T follicular helper cell (primary cell): ENCODE data around the gene ITGA8.
"Not testable (repeated sequence)": the region's sequence is repeated elsewhere in the genome, so short reads cannot be mapped to it uniquely, and the experiment has no call there.

Experiments
- DNase-seq: peaks from one replicate; pipeline ENCODE4 v3.0.0-alpha.2; 2020; ENCODE audit warnings: low read depth

Gene ITGA8

DNA sequence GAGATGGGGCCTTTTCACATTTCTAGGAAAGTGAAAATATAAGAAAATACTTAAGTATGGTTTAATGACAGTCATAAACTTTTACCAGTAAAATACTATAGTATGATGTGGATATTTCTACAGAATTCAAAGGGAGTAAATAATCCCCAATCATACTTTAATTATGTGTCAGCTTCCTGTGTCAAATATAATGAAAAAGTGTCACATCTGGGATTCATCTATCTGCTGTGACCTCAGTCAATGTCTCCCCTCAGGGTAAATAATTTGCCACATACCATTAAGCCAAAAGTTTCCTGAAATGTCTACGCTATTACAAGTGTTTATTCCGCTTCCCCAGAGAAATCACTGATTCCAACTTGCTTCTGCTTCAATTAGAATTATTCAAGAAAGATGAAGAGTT, 110.5 kb downstream of the ITGA8 start:
- DNase-seq = no peak

DNA sequence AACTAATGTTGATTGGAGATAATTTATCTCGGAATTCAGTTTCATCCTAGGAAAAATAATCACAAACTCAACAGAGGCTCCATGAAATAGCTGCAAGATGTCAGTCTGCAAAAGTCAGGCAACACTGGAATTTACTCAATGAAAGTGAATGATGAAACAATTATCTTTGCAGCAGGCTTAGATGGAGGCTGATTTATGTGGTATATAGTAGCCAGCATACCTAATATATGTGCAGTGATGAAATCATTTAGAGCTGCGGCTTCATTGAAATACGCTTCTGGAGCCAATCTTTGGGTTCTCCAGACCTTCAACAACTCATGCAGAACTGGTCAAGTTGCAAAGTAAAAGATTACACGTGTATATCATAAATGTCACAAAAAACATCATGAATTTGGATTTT, 113.3 kb downstream of the ITGA8 start:
- no peak for DNase-seq

DNA sequence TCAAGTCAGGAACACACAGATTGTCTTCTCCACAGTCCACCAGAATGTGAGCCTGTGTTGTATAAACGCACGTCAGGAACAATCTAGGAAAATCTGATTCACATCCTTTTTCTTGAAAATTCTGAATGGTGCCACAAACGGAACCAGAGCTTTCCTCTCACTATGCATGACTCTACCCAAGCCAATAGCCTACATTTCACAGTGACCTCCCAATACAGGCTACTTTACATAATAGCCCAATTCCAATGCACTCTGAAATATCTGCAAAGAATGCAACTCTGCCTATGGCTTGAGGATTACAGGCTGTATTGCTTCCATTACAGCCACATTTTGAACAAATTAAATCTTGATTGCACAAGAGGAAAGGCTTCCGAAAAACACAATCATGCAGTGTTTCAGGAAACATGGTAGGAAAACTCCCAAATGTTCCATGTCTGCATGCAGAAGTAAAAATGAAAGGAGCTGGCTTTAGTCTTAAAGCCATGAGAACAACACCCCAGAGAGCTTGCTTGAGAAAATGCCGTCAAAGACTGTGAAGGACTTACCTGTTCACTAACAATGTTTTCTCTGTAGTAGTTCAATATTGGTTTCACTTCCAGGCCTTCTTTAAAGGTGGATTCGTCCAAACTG, 113.9 kb downstream of the ITGA8 start:
- DNase-seq = no peak

DNA sequence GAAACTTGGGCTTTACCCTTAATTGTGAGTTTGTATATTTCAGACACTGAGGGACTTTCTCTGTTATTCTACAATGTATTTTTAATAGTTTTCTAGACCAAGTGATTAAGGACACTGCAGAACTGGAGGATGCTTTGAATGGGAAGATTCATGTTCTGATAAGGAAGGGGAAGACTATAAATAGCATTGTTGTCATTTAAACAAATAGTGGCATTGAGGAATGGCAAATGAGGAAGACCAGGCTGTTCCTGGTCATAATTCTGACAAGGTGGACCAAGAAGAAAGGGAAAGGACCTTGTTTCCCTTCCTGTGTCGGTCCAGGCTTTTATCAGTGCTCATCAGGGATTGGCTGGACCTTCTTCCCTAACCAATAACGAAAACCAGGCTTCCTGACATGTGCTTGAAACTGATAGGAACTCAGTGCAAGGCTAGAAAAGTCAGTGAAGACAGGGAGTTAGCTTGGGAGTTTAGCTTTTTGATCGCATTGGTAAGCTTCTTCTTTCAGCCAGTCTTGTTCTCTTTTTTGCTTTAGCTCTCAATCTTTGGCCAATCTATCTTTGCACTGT, 116.2 kb downstream of the ITGA8 start:
- no peak for DNase-seq

DNA sequence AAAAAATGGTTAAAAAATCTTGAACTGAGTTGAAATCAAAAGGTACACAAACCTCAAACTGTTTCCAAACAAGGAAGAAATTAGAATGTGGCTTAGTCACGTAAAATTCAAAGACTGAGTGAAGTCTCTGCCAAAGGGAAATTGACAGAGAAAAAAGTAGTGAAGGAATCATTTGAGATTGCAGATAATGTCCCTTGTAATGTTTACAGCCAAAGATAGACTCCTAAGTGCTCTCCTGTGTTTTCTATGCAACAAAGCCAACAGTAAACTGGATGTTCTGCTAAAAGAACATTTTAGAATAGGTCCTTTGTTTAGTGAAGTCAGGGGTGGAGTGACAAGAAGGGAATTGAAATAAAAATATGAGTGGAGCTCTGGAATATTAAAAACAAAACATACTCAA, 117.9 kb downstream of the ITGA8 start:
- DNase-seq = no peak

DNA sequence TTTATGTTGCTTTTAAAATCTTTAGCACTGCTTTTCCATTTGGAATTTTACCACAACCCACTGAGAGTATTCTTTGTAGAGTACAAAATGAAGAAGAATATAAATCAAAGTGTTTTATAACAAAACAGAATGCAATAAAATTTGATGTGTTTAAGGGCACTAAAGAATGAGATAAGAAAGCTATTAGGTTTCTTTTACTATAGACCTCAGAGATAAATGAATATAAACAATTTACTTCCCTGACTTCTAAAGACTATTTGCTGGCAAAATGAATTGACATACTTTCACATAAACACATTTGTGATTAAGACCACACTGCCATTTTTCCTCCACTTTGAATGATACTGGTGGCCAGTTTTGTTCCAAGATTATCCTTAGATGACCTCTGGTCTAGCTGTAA, 124.5 kb downstream of the ITGA8 start:
- no peak for DNase-seq

DNA sequence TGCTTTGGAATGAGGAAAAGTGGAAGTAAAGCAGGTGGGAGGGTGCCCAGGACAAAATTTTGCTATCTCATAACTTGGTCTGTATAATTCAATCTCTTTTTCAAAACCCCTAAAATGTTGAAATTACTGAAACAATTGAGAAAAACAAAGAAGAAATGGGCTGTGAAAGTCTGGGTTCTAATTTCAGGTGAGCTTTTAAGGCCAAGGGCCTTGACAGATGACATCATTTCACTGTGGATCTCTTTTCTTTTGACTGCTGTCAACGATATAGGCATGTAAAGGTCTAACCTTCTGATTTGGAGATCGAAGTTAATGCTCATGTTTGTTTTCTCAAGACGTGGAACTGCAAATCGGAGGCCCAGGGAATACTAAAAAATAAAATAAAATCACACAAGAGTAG, 127.8 kb downstream of the ITGA8 start:
- no peak for DNase-seq

DNA sequence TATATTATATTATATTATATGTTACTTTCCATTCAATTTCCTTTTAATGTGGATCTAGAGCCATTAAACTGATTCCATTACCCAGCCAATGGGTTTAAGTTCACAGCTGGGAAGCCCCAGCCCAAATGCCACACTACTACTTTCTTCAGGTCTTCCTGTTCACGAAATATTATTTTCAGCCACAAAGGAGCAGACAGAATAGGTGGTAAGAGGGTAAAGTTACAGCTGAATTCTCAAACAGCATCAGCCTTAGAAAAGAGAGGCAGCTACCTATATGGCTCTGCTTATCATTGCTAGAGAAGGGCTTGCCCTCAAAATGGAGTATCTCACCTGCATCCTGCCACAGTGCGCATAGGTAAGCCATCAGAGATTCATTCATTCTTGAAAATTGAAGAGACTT, 128.3 kb downstream of the ITGA8 start:
- DNase-seq = no peak

DNA sequence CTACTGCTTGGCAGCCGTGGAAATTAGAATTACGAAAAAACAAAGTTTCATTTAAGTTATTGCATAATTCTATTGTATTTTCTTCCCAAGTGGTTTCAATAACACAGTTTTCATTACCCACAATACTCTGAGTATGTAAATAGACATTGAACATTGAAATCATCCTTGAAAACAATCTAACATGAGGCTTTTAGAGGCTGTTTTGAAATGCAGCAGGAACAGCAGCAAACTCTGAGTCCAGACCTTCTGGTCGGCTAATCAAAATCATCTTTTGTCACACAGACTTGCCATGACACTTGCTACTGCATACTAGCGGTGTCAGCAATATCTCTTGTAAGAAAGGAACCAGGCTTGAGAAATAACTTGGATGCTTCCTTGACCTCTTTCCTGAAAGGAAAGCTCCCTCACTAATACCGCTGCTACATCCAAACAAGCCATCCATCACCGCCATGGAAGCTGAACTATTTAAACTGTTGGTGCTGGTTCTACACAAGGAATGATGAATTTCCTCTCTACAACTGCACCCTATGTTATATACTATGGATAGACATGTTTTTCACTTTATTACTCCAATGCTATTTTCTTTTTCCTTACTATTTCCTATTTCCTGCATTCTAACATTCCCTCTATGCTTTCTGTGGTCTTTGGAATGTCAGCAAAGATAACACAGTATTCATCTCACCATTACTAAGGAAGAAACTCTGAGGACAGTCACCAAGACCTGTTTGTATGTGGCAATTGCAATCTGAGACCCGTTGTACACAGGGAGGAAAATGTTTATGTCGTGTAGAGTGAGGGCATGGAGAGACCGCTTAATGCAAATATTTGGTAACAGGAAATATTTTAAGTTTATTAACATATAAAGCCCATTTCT, 130.8 kb downstream of the ITGA8 start:
- DNase-seq = no peak

DNA sequence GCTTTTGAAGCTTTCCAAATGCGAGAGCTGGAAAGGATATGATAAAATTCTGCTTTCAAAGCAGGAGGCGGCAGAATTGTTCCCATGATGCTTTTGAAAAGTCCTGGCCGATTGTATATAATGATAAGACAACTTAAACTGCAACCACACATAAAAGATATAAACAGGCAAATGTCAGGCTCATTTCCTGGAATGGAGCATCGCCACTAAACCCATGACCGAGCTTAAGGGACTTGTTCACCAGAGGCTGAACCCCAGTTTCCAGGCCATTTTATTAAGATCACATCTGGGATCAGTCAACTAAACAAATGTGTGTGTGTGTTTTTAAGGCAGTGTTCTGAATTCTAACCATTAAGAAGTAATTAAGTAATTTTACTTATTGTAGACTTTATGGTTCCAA, 131.6 kb downstream of the ITGA8 start:
- no peak for DNase-seq

DNA sequence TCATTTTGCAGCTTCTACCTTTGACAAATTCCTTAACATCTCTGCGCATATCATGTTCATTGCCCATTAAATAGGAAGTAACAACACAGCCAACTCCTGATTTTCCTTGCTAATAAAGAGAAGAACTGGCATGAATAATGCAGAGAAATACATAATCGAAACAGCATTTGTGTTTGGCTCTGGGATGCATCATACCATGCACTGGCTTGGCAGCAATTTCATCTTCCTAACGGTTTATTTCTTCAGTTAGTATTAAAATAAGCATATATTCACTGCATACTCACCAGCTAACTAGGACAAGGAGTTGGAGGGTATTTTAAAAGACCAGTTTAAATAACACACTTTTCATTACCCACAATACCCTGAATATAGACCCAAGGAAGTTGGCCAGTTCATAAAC, 132.5 kb downstream of the ITGA8 start:
- DNase-seq = no peak

DNA sequence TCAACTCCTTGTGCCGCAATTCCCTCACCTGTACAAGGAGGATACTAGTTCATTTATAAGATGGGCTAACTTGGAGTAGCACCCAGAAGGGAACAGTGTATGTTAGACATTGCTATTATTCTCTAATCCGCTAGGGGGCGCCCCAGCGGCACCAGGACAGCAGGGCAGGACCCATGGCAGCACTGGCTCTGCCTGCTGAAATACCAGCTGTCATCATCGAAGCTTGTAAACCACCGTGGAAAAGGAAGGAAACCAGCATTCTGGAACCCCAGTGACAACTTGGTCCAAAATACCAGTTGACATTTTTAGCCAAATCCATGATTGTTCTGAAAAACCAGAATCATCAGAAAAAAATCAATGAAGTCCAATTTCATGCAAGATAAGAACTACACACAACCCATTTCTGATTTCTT, 134.4 kb downstream of the ITGA8 start:
- DNase-seq = no peak

DNA sequence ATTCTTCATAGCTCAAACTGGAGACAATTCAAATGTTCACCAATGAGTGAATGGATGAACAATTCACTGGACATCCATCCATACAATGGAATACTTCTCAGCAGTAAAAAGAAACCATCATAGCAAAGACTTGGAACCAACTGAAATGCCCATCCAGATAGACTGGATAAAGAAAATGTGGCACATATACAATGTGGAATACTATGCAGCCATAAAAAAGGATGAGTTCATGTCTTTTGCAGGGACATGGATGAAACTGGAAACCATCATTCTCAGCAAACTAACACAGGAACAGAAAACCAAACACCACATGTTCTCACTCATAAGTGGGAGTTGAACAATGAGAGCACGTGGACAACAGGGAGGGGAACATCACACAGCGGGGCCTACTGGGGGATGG, 136.8 kb downstream of the ITGA8 start:
- DNase-seq = not testable (repeated sequence)

DNA sequence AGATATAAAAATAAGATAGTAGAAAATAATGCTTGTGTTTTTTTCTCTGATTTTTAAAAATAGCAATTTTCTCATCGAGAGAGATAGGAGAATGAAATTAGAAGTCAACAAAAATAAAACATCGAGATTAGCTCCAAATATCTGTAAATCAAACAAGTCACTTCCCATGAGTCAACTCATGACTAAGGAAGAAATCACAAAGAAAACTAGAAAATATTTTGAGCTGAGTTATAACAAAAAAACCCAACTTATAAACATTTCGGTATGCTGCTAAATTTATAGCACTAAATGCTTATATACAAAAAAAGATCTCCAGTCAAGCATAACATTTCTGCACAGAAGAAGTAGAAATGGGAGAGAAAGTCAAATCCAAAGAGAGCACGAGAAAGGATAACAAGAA, 140.1 kb downstream of the ITGA8 start:
- no peak for DNase-seq

DNA sequence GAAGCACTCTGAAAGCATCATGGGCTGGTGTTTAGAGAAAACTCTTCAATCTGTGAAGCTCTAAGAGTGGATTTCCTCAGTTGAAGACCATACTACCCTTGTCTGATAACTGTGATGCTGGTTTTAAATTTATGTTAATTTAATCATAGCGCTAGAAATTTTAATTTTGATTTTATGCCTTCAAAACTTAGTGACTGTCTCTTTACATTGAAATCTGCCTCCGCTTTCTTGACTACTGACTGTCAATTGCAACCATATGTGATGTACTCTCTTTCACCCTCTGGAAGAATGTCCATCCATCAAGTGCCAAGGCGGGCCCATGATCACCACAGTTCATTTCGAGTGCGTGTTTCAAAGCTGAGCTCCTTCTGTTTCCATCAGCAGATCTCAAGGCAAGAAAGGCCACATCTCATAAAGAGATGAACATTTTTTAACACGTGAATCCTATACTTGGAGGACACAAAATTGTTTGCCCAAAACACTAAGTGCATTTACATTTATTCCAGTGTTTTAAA, 147.1 kb downstream of the ITGA8 start:
- DNase-seq = no peak

DNA sequence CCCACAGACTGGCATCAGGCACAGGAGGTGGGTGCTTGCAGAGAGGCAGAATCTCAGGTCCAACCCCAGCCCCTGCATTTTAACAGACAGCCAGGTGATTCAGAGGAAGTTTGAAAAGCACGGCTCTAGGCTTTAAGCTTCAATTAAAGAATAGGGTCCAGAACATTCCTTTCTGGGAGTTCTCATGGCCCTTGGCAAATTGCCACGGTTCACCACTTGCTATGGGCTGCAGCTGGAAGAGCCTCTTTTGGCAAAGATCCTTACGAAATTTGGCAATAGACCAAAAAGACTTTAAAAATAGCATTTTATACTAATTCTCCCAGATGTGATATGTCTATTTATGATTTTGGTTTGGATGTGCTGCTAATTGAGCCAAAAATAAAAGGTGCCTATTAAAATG, 148.1 kb downstream of the ITGA8 start:
- no peak for DNase-seq

DNA sequence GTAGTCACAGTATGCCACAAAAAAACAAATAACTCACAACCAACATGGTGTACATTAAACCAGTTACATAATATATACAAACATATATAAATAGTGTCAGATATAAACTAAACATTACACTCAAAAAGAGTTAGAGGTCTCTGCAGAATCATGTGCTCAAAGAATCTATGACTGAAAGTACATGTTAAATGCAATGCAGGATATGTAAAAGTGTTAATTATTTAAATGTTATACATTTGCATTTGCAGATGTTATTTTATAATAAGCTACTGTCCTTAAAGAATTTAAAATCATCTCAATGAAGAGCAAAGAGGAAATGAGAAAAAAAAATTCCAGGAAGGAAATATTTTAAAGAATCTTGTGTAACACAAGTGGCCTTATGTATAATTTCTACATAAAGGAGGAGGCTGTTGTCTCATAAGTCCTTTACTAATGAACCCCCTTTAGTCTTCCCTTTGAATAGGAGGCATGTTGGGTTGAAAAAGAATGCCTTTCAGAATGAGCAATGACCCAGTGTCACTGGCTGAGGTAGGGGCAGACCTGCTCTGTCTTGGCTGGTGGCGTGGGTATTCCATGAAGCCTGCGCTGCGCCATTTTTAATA, 148.9 kb downstream of the ITGA8 start:
- no peak for DNase-seq

DNA sequence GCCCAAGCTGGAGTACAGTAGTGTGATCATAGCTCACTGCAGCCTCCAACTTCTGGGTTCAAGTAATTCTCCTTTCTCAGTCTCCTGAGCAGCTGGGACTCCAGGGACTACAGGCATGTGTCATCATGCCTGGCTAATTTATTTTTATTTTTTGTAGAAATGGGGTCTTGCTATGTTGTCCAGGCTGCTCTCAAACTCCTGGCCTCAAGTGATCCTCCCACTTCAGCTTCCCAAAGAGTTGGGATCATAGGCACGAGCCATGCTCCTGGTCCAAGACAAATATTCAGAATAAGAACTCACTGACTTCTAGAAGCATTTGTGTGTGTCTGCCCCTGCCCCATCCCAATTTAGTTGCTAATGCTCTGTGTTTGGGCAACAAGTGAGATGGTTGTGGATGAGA, 151.8 kb downstream of the ITGA8 start:
- no peak for DNase-seq

DNA sequence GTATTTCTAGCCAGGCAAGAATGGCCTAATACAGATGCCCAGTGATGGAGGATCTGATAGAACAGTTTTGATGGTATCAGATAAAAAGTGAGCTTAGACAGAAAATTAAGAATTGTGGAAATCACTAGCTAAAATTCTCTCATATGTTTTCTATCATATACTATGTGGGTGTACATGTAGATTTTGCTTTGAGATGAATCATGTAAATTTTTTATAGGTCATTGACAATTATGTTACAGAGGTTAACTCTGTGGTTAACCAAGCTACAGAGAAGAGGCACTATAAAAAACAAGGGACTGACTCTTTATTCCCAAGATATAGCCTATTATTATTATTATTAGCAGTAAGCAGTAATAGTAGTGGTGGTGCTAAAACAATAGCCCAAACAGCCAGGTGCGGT, 156.5 kb downstream of the ITGA8 start:
- no peak for DNase-seq

DNA sequence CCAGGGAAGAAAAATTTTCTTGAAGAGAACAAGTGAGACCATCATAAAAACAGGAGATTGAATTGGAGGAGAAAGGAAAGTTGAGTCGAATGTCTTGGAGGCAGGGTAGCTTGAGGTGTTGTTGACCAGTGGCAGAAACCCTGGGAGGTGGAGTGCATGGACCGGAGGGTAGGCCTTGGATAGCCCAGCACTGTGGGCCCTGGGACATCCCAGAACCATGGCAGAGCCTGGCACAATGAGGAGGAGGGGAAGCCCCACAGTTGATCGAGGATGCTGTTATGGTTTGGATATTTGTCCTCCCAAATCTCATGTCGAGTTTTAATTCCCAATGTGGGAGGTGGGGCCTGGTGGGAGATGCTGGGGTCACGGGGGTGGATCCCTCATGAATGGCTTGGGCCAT, 157.1 kb downstream of the ITGA8 start:
- DNase-seq = no peak

DNA sequence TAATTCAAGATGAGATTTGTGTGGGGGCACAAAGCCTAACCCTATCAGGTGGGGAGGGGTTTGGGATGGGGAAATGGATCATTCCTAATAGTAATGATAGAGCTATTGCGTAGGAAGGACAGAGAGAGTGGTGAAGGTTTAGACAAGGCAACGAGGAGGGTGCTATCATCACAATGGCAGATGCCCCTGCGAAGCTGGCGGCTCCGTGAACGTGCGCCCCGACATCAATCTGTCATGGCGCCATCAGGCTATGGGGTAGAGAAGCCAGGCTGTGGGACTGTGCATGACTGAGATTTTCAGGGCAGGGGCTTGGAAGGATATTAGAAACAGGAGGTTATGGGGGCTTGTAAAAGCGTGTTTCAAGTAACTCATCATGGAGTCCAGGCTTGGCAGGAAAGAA, 157.6 kb downstream of the ITGA8 start:
- DNase-seq = no peak

DNA sequence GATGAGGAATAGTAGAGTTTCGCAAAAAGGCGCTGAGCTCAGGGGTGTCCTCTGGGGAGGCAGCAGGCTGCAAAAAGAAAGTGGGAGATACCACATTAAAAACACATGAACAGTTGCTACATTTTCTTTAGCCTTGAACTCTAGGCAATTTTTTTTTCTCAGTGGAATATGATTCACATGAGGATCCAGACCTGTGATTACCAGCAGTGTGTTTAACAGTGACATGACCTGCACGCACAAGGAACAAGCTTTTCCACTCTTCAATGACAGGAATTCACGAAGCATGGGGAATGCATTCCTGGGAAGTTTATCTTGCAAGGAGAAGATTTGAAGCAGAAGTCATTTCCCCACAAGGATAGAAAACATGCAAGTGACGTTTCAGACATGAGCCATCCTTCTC, 161.6 kb downstream of the ITGA8 start:
- no peak for DNase-seq

DNA sequence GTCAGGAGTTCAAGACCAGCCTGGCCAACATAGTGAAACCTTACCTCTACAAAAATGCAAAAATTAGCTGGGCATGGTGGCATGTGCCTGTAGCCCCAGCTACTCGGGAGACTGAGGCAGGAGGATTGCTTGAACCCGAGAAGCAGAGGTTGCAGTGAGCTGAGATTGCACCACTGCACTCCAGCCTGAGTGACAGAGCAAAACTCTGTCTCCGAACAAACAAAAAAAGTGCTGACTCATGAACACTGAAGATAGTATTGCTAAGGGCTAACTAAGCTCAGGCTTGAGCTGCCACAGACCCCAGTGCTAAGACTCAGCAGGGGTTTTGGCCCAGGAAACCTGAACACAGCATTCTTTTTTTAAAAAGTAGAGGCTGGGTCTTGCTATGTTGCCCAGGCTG, 162.6 kb downstream of the ITGA8 start:
- DNase-seq = not testable (repeated sequence)
